Stomach (tissue), 9 donors: ENCODE measurements around the gene C12orf76. TPM values are rescaled to one million over a fixed set of nuclear protein-coding genes. Genes with fewer than 3 reads are reported as not detected.

Experiments used
- DNase-seq, 2 donors: peaks; one replicate each; pipeline versions ENCODE4 v3.0.0 to v3.0.0-alpha.2; 2013 to 2019
- H3K27ac ChIP-seq, 5 donors: fragments of 200-600 bp in 4 of 5; sonication (generic) in 4 of 5; one replicate each; pipeline ENCODE4 v1.5.1; 2013 to 2019; ENCODE audit warnings: mild to moderate bottlenecking in 1 of 5, moderate library complexity in 1 of 5
- H3K27me3 ChIP-seq, 3 donors: fragments of 200-600 bp; sonication (generic); one replicate each; pipeline ENCODE4 v1.5.1; 2017 to 2019; ENCODE audit warnings: mixed run types in 1 of 3
- H3K36me3 ChIP-seq, 4 donors: fragments of 200-600 bp; sonication (generic); 1 replicate in 3 of 4; 2 replicates in 1 of 4; pipeline ENCODE4 v1.5.1; 2016 to 2019
- H3K4me1 ChIP-seq, 4 donors: fragments of 200-600 bp; sonication (generic); one replicate each; pipeline ENCODE4 v1.5.1; 2016 to 2019
- H3K4me3 ChIP-seq, 4 donors: fragments of 200-600 bp; sonication (generic) in 3 of 4; one replicate each; pipeline ENCODE4 v1.5.1; 2016 to 2019; ENCODE audit warnings: mild to moderate bottlenecking in 1 of 4
- H3K9me3 ChIP-seq, 4 donors: fragments of 200-600 bp; sonication (generic); one replicate each; pipeline ENCODE4 v1.5.1; 2016 to 2019
- EP300 ChIP-seq: sonication (generic); formaldehyde crosslinking; IDR thresholded peaks from one replicate; pipeline ENCODE4 v1.6.1; 2017; ENCODE audit warnings: antibody characterized with exemption
- POLR2A ChIP-seq, 4 donors: fragments of 450-650 bp; IDR thresholded peaks; one replicate each; pipeline ENCODE4 v1.6.1; 2016; ENCODE audit warnings: antibody characterized with exemption in 4 of 4, control low read depth in 2 of 4, mild to moderate bottlenecking in 1 of 4, moderate library complexity in 1 of 4
- POLR2AphosphoS5 ChIP-seq, 3 donors: sonication (generic); formaldehyde crosslinking; IDR thresholded peaks; one replicate each; pipeline ENCODE4 v1.6.1; 2016; ENCODE audit warnings: antibody characterized with exemption in 3 of 3
- WGBS, 5 donors: extraction: QIAGEN DNeasy Blood & Tissue Kit in 3 of 5; methylation state at CpG; one replicate each; pipeline versions ENCODE4 v1.1.5 to v1.1.7; 2013 to 2018; 5-methylcytosine and 5-hydroxymethylcytosine counted together
- intact Hi-C: fragments of 100-400 bp; cut with DNase I; formaldehyde crosslinking; loops from one replicate; pipeline ENCODE4 v1.15.1; 2023; ENCODE audit warnings: low total_unique reads
- polyA plus RNA-seq, 3 donors: library from polyadenylated mRNA; stranded (reverse); fragments of 200-250 nt; gene quantifications; one replicate each; pipeline ENCODE4 v1.2.3, GENCODE V29; 2013
- total RNA-seq, 5 donors: library from RNA; depleted of rRNA; stranded (reverse); fragments of >200 nt; gene quantifications; one replicate each; pipeline versions ENCODE4 v1.1.0 to v1.2.3, GENCODE V29; 2014 to 2016
- TF ChIP-seq, protein P1 (sequence below), 7 experiments: fragments of 450-650 bp in 4 of 7; fragments of 200-600 bp in 3 of 7; sonication (generic) in 3 of 7; IDR thresholded peaks; one replicate each; pipeline ENCODE4 v1.5.1; 2016 to 2019; ENCODE audit warnings: antibody characterized with exemption in 7 of 7, control low read depth in 2 of 7, mild to moderate bottlenecking in 1 of 7
- donor health status: healthy with polysubstance abuse.
- donor health status: Bipolar disorder and iron deficiency.
- donor health status: healthy.

C12orf76 gene
- total and polyA plus RNA-seq, 8 donors, result 7.0 to 44.2 (median 12.3) TPM

DNA sequence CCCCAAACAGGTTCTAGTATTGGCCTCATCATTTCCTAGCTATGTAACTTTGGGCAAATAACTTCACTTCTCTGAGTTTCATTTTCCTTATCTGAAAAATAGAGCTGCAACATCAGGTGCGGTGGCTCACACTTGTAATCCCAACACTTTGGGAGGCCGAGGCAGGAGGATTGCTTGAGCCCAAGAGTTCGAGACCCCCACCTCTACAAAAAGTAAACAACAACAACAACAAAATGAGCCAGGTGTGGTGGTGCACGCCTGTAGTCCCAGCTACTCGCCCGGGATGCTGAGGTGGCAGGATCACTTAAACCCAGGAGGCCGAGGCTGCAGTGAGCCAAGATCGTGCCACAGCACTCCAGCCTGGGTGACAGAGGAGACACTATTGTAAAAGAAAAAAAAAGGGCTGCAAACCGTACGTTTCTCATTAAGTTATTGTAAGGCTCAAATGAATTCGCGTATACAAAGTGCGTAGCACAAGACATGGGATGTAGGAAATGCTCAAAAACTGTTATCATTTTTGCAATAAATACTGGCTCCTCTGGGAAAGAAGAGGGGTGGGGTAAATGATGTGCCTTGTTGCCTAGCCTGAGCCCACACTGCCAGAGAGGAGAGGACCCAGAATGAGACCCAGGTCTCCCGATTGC, 903 bp downstream of the C12orf76 start:
- WGBS, 5 donors, result 65 to 77% (median 70%) methylated on average over 14 of the region's 14 CpGs
- H3K4me3 ChIP-seq, result peak overlapping the region; percentile 77 to 92 (median 79)
- H3K27ac ChIP-seq, result peak overlapping the region in 3 of 5 donors; percentile 81 to 85 (median 85)
- no peak for DNase-seq
- intact Hi-C loops, result no loop called here
- peaks cover 16 to 37% (median 32%) of the 10 kb centered on the region in 4 donors for H3K4me1 ChIP-seq
- no peaks in the 10 kb centered on the region for H3K9me3 ChIP-seq
- H3K27me3 ChIP-seq, result no peaks in the 10 kb centered on the region
- TF ChIP-seq, protein P1, sequence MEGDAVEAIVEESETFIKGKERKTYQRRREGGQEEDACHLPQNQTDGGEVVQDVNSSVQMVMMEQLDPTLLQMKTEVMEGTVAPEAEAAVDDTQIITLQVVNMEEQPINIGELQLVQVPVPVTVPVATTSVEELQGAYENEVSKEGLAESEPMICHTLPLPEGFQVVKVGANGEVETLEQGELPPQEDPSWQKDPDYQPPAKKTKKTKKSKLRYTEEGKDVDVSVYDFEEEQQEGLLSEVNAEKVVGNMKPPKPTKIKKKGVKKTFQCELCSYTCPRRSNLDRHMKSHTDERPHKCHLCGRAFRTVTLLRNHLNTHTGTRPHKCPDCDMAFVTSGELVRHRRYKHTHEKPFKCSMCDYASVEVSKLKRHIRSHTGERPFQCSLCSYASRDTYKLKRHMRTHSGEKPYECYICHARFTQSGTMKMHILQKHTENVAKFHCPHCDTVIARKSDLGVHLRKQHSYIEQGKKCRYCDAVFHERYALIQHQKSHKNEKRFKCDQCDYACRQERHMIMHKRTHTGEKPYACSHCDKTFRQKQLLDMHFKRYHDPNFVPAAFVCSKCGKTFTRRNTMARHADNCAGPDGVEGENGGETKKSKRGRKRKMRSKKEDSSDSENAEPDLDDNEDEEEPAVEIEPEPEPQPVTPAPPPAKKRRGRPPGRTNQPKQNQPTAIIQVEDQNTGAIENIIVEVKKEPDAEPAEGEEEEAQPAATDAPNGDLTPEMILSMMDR (IDR thresholded peaks at IDR 0.05), result no peak
- TF ChIP-seq POLR2A (IDR thresholded peaks at IDR 0.05) (no peak), EP300 (no peak), POLR2AphosphoS5 (IDR thresholded peaks at IDR 0.05) (no peak)
- peaks cover 0 to 10% (median 8%) of the 10 kb centered on the region in 4 donors for H3K36me3 ChIP-seq

DNA sequence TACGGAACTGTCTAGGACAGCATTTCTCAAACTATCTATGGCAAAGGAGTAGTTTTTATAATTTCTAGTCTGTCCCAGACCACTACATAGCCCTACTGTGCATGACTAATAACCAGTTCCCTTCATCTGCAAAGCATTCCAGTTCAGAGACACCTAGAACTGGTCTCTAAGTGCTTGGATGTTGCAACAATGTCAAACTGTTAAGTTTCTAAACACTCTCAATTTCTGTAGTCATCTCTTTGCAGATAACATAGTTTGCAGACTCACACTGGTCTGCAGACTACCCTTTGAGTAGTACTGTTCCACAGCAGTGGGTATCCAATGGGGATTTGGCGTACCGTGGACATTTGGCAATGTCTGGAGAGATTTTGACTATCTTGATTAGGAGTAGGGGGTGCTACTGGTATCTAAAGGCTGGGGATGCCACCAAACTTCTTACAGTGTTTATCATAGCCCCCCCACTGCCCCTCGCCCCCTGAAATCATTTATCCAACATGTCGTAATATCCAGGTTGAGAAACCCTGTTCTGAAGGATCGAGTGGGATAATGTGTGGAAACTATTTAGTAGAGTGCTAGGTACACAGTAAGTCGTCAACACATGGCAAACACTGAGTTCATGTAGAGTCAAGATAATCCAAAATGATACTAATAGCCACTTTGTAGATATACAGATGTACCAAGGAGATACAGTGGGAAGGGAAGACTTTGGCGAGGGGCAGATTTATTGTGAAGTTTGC, 1.7 kb downstream of the C12orf76 start:
- WGBS, 5 donors, result 79 to 87% (median 84%) methylated on average over 8 of the region's 8 CpGs
- no peaks in the 10 kb centered on the region for H3K9me3 ChIP-seq
- no peak for TF ChIP-seq POLR2A (IDR thresholded peaks at IDR 0.05)
- TF ChIP-seq EP300, result no peak
- no peak overlapping the region for H3K4me3 ChIP-seq
- H3K27ac ChIP-seq, result no peak overlapping the region
- H3K27me3 ChIP-seq, result no peaks in the 10 kb centered on the region
- no peak for DNase-seq
- H3K4me1 ChIP-seq, result peaks cover 16 to 37% (median 32%) of the 10 kb centered on the region in 4 donors
- intact Hi-C loops, result no loop called here
- H3K36me3 ChIP-seq, result peaks cover 0 to 18% (median 15%) of the 10 kb centered on the region in 4 donors

DNA sequence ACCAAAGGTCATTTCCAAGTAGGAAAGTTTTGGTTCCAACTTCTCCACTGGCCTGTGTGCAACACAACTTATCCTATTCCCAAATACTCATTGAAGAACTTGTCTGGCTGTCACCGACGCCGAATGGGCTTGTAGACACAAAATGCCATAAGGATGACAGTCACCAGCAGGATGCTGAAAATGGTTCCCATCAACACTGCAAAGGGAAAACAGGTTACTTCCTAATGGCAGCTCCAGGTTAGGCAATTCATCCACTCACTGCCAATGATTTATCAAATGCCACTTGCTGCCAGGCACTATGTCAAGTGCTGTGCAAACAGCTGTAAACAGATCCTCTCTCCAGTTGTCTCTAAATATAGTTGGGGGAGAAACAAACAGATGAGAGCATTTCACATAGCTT, 6.1 kb downstream of the C12orf76 start:
- no peaks in the 10 kb centered on the region for H3K9me3 ChIP-seq
- TF ChIP-seq POLR2AphosphoS5 (IDR thresholded peaks at IDR 0.05) (no peak), EP300 (no peak), POLR2A (IDR thresholded peaks at IDR 0.05) (no peak)
- TF ChIP-seq, protein P1 (IDR thresholded peaks at IDR 0.05), result no peak
- 96 to 100% (median 96%) methylated on average over 3 of the region's 3 CpGs for WGBS, 5 donors
- peaks cover 22 to 61% (median 46%) of the 10 kb centered on the region in 4 donors for H3K4me1 ChIP-seq
- H3K27me3 ChIP-seq, result no peaks in the 10 kb centered on the region
- DNase-seq, result peak in 1 of 2 donors; percentile 53
- peaks cover 5 to 36% (median 31%) of the 10 kb centered on the region in 4 donors for H3K36me3 ChIP-seq
- no peak overlapping the region for H3K4me3 ChIP-seq
- H3K27ac ChIP-seq, result peak overlapping the region in 1 of 5 donors; percentile 72
- intact Hi-C loops, result no loop called here

DNA sequence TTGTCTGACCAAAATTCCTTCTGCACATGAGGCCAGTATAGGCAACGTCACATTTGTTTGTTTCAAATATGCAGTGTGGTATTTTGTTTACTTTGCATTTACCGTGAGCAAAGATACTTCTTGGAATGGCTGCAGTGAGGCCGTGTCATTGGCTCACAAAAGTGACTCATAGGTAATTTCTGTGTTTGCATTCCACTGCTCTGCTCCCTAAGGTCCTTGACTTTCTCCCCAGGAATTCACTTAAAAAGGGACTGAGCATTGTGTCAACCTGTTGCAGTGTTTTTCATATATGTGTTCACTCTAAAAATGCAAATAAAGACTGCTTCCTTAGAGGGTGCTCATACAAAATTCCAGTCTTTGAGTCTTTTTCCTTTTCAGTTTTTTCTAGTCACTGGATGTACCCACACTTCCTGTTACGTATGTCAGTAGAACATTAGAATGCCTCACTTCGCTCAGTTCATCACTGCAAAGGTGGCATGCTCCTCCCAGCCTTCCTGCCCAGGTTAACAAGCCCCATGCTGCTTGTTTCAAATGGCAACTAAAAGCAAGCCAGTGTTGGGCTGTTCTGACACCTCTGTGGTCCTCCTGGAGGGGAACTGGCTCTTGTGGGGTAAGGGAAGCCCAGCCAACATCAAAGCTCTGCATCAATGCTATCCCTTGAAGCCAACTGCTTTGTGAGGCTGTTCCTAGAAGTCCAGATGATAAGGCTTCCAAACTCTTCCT, 9.1 kb downstream of the C12orf76 start:
- H3K27me3 ChIP-seq, result no peaks in the 10 kb centered on the region
- peaks cover 22 to 53% (median 37%) of the 10 kb centered on the region in 4 donors for H3K4me1 ChIP-seq
- no peak for TF ChIP-seq EP300
- TF ChIP-seq POLR2A (IDR thresholded peaks at IDR 0.05), result no peak
- TF ChIP-seq POLR2AphosphoS5 (IDR thresholded peaks at IDR 0.05), result peak in 2 of 3 donors; percentile 5 to 65
- TF ChIP-seq, protein P1 (IDR thresholded peaks at IDR 0.05), result no peak
- intact Hi-C loops, result no loop called here
- peak; percentile 43 to 88 for DNase-seq
- H3K4me3 ChIP-seq, result no peak overlapping the region
- peaks cover 15 to 61% (median 59%) of the 10 kb centered on the region in 4 donors for H3K36me3 ChIP-seq
- H3K9me3 ChIP-seq, result no peaks in the 10 kb centered on the region
- WGBS, 5 donors, result 19 to 45% (median 25%) methylated on average over 5 of the region's 5 CpGs
- peak overlapping the region; percentile 76 to 88 (median 85) for H3K27ac ChIP-seq
